ENCODE data around the gene SERPINE3.

SERPINE3 gene

DNA sequence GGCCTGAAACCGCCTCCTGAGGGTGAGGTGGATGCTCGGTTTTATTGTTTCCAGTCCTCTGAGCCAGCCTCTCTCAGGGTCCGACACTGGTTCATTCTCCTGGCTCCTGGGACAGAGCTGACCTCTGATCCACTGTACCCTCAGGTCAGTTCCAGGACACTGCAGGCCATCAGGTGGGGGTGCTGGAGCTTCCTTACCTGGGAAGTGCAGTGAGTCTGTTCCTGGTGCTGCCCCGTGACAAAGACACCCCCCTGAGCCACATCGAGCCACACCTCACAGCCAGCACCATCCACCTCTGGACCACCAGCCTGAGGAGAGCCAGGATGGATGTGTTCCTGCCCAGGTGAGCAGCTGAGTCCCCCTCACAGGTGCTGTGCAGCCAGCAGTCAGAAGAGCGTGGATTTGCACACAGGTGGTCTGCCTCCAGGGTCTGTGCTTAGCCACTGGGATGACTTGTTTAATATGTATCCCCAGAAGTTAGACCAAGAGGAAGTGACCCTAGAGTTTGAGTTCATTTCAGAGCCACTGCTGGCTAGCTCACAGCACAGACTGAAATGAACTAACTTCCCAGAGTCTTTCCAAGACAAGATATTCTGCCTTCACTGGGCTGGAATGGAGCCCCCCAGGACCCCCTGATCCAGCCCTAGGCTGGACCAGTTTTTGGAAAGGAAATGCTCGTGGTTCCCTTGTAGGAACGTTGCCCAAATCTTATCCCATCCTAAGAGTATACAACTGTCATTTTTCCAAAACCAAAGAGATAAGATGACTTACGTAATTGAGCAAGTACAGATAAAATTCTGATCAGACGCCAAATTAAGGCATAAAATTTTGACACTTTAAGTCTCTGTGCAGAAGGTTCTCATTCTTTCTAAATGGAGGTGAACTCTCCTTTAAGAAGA, 8.8 kb downstream of the SERPINE3 start:
- Histone ChIP-seq H3K4me1 (ENCODE audit: control insufficient read depth in 1 of 2, insufficient read depth in 1 of 2, low read depth in 1 of 2, low read length in 1 of 2) (no peaks in the 10 kb centered on the region), H3K36me3 (no peaks in the 10 kb centered on the region), H3K27me3 (no peaks in the 10 kb centered on the region), H3K9me3 (no peaks in the 10 kb centered on the region), H3K4me3 (ENCODE audit: low read depth in 1 of 2, low read length in 1 of 2) (no peak overlapping the region), H3K27ac (no peak overlapping the region)
- TF ChIP-seq, protein P1, sequence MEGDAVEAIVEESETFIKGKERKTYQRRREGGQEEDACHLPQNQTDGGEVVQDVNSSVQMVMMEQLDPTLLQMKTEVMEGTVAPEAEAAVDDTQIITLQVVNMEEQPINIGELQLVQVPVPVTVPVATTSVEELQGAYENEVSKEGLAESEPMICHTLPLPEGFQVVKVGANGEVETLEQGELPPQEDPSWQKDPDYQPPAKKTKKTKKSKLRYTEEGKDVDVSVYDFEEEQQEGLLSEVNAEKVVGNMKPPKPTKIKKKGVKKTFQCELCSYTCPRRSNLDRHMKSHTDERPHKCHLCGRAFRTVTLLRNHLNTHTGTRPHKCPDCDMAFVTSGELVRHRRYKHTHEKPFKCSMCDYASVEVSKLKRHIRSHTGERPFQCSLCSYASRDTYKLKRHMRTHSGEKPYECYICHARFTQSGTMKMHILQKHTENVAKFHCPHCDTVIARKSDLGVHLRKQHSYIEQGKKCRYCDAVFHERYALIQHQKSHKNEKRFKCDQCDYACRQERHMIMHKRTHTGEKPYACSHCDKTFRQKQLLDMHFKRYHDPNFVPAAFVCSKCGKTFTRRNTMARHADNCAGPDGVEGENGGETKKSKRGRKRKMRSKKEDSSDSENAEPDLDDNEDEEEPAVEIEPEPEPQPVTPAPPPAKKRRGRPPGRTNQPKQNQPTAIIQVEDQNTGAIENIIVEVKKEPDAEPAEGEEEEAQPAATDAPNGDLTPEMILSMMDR (IDR thresholded peaks at IDR 0.05), result no peak

DNA sequence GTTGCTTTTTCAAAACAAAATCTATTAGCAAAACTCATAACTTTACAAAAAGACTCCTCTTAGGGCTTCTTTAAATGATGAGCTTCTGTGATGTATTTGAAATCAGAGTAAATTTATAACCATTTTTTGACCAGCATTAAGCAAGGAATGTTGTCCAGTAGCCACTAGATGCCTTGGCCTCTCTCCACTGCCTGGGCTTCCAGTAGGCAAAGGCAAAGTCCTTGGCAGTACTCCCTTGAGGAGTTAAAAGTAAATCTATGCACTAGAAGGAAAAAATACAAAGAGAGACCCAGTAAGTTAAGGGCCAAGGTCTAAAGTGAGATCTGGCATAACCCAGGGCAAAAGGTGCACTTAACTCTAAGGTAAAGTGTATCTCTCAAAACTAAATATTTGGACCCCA, 9.5 kb downstream of the SERPINE3 start:
- TF ChIP-seq, protein P1 (IDR thresholded peaks at IDR 0.05), result no peak
- Histone ChIP-seq H3K4me1 (ENCODE audit: control insufficient read depth in 1 of 2, insufficient read depth in 1 of 2, low read depth in 1 of 2, low read length in 1 of 2) (no peaks in the 10 kb centered on the region), H3K36me3 (no peaks in the 10 kb centered on the region), H3K27me3 (no peaks in the 10 kb centered on the region), H3K4me3 (ENCODE audit: low read depth in 1 of 2, low read length in 1 of 2) (no peak overlapping the region), H3K27ac (no peak overlapping the region), H3K9me3 (no peaks in the 10 kb centered on the region)

DNA sequence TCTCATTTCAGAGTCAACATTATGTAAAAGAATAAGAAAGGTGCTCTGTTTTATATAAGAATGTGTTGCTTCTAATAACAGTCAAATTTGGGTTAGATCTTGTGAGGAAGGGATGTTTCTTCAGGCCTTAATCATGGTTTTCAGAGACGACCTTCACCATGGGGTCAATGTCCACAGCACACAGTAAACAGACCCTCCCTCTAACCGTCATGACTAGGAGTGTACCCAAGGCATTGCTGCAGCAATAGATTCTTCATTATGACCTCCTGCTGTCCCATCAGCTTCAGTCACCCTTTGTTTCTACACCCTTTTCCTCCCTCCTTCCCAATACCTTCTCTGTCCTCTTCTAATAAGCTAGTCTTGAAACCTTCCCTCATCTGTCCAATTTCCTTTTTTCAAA, 15.7 kb downstream of the SERPINE3 start:
- no peak overlapping the region for H3K27ac ChIP-seq
- peaks cover 7% of the 10 kb centered on the region for H3K36me3 ChIP-seq
- H3K9me3 ChIP-seq, result no peaks in the 10 kb centered on the region
- no peak overlapping the region for H3K4me3 ChIP-seq (ENCODE audit: low read depth in 1 of 2, low read length in 1 of 2)
- no peaks in the 10 kb centered on the region for H3K27me3 ChIP-seq
- TF ChIP-seq, protein P1 (IDR thresholded peaks at IDR 0.05), result no peak
- H3K4me1 ChIP-seq (ENCODE audit: control insufficient read depth in 1 of 2, insufficient read depth in 1 of 2, low read depth in 1 of 2, low read length in 1 of 2), result no peaks in the 10 kb centered on the region

DNA sequence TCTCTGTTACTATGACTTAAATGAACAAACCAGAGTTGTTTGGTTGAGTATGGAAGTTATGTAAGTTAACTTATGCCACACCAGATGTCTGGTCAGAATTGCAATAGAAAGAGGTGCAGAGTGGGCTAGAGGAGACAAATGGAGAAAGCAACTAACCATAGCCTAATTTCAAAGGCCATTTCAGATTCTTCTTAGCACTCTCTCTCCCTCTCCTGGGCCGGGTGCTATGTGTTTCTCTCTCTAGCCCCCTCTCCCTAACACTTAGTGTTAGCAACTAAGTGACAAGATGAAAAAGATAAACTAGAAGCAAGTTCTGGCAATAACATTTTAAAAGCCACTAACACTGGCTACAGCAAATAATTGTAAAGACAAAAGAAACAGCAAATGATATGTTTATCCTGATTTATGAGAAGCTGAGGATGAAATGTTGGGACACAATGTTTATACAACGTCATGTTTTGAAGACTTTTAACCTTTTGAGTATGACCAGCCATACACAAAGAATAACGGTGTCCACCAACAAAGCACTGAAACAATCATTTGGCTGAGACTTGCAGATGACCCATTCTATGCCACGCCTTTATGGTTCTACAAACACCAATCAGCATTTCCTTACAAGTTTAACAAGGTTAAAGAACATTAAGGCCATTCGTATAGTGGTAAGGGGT, 18.6 kb downstream of the SERPINE3 start:
- no peak overlapping the region for H3K4me3 ChIP-seq (ENCODE audit: low read depth in 1 of 2, low read length in 1 of 2)
- H3K27ac ChIP-seq, result no peak overlapping the region
- peaks cover 23% of the 10 kb centered on the region for H3K36me3 ChIP-seq
- H3K9me3 ChIP-seq, result no peaks in the 10 kb centered on the region
- no peaks in the 10 kb centered on the region for H3K27me3 ChIP-seq
- TF ChIP-seq, protein P1 (IDR thresholded peaks at IDR 0.05), result no peak
- no peaks in the 10 kb centered on the region for H3K4me1 ChIP-seq (ENCODE audit: control insufficient read depth in 1 of 2, insufficient read depth in 1 of 2, low read depth in 1 of 2, low read length in 1 of 2)

DNA sequence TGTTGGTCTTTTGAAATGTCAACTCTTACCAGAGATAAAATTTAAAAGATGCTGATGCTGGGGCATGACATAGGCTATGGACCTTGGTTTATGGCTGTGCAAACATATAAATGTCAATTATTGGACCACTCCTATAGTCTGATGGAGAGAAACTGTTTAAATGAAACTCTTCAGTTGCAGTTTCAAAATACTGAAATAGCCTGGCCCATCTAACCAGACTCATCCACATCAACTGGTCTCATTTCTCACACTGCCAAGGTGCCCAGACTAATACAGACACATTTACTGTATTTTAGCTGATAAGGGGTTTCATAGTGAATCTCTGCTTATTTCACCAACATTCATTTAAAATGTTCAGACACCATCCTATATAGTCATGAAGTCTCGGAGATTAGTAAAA, 19.9 kb downstream of the SERPINE3 start:
- Histone ChIP-seq H3K36me3 (peaks cover 33% of the 10 kb centered on the region), H3K9me3 (no peaks in the 10 kb centered on the region), H3K27me3 (no peaks in the 10 kb centered on the region), H3K4me1 (ENCODE audit: control insufficient read depth in 1 of 2, insufficient read depth in 1 of 2, low read depth in 1 of 2, low read length in 1 of 2) (no peaks in the 10 kb centered on the region), H3K4me3 (ENCODE audit: low read depth in 1 of 2, low read length in 1 of 2) (no peak overlapping the region), H3K27ac (no peak overlapping the region)
- TF ChIP-seq, protein P1 (IDR thresholded peaks at IDR 0.05), result no peak
